GM18861 (cell line): ENCODE measurements around the gene C19orf25.
"Not testable (repeated sequence)": the region's sequence is repeated elsewhere in the genome, so short reads cannot be mapped to it uniquely, and the experiment has no call there.

Source experiments
- ATAC-seq: cut with Tn5 transposase; IDR thresholded peaks from one replicate; pipeline ENCODE4 v1.9.1; 2021; ENCODE audit not compliant: unreplicated experiment

Gene C19orf25

DNA sequence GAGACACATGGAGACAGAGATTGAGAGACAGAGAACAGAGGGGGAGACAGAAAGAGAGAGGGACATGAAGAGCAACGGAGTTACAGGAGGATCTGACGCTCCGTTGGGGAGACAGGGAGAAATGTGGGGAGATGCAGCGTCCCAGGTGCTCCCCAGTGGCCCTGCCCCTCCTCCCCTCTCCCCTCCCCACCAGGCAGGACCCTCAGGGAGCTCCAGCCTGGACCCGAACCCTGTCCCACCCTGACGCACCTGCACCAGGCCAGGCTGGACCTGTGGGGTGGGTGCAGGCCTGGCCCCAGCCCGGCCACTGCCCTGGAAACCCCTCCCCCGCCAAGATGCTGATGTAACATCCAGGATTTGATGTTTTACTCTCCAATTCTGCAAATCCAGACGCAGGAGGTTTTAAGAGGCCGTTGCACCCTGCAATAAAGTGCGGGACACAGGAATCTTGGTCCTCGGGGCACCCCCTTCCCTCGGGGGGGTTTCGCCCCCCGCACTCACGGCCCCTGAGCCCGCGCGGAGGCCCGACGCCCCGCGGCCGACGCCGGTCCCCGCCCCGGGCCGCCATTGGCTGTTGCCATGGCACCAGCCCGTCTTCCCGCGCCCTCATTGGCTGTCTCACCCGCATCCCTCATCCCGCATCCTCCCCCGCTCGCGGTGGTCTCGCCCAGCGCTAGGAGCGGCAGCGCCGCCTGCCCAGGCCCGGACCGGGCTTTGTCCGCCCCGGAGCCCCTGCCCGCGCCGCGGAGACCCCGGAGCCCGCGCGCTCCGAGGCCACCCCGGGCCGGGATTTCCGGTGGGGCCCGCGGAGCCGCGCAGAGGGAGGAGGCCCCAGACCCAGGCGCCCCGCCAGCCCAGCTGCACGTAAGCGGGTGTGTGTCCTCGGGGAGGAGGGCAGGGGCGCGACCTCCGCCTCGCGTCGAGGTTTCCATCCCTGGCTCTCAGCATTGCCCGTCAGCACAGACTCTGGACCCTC, 29.3 kb downstream of the C19orf25 start, which contains the start of gene APC2:
TSS of gene APC2 (plus strand) at position 655 of the 976 bp plus-strand sequence. CDS start 2,881 bp downstream, outside the sequence.
- no peak for ATAC-seq

- ATAC-seq, result no peak
These were observed 31.1 kb downstream of the C19orf25 start for GRCh38 chr19:1447944-1448343.

DNA sequence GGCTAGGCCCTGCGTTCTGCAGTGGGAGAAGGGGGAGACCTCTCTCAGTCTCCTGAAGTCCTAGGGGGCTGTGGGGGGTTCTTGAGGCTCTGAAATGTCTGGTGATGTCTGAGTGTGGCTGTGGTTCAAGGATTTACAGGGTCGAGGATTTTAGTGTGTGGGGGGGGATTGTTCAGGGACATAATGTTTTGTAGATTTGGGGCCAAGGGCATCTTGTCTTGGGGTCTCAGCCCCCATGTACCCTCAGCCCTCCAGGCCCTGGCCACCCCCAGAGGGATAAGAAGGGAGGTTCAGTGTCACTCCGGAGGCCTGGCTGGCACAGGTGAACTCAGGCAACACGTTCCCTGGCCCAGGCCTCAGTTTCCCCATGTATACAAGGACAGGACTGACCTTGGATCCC, 31.5 kb downstream of the C19orf25 start:
- ATAC-seq, result no peak

DNA sequence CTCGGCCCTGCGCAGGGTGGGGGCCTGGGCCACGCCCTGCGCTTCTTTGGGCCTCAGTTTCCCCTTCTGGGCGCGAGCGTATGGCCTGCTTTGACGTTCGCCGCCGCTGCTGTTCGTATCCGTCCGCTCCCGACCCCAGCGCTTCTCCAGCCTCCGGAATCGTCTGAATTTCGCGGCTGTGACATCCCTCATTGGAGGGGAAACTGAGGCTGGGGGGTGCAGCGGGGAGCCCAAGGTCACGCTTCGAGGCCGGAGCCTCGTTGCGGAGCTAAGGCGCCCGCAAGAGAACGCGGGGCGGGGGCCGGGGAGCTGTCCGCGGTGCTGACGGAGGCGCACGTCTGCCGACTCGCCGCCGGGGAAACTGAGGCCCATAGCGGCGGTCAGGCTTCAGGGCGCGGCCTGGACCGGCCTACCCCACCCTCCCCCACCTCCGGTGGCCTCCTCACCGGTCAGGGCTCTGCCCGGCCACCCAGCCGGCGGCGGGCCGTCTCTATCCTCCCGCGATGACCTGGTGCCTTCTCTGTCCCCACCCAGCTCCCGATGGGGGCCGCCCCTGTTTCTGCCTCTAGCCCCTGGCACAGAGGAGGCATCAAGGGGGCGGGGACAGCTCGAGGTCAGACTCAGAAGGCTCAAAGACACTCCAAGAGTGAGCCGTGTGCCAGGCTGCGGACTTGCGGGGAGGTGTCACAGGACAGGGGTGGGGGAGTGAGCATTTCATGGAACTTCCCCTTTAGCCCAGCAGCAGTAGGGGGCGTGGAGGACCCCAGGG, 32.1 kb downstream of the C19orf25 start:
- ATAC-seq, result no peak

DNA sequence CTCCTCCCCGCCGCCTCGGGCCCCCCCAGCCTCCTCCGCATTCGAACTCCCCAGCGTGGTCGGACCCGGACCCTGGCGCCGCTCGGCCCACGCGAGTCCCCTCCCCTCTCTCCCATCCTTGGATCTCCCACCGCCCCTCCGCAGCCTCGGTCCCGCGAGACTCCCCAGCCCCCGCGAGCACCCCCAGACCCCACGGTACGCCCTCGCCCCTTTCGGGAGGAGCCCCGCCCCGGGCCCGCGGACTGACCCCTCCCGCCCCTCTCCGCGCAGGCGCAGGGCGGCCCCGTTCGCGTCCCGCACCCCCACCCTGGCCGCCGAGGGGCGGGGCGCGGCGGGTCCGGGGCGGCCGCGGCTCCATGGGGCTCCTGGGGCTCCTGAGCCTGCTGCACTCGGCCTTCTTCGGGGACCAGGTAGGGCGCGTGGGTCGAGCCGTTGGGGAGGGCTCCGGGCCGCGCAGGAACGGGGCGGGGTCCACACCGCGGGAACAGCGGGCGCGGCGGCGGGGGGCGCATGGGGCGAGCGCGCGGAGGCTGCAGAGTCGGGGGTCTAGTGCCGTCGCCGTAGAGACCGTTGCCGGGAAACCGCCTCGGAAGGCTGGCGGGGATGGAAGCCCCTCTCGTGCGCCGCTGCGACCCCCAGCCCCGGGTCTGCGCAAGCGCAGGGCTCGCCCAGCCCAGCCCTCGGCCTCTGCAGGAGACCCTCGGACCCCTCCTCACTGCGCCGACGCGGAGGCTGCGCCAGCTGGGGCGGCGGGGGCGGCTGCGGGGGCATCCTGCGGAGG, 32.9 kb downstream of the C19orf25 start:
- no peak for ATAC-seq

DNA sequence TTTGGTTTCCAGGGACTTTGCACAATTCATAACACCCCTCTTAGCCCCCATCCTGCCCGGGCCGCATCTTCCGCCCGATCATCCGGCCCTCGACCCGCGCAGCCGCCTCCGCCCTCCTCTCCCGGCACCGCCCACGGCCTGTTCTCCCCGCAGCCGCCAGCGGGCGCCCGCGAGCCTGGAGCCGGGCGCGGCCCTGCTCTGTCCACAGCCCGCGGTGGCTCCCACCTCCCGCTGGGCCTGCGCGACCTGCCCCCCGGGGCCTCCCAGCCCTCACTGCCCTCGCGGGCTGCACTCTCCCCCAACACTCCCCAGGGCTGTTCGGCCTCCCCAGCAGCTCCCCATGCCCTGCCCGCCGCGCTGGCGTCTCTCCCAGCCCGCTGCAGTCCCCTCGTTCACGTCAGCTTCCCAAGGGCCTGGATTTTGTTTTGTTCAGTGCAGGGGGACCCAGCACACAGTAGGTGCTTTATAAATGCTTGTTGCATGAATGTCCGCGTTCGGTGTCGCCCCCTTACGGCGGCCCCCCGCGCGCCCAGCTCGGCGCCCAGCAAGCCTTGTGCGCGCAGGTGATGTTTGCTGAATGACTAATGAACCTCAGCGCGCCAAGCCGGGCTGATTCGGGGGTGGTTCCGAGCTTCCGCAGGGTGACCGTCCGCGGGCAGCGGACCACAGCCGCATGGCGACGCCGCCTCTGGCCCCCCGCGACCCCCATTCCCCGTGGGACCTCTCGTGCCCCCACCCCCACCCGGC, 33.7 kb downstream of the C19orf25 start:
- ATAC-seq, result no peak

GRCh38 chr19:1441677-1442438, 37.2 kb downstream of the C19orf25 start:
- no peak for ATAC-seq

GRCh38 chr19:1441022-1441426, 38.0 kb downstream of the C19orf25 start:
- ATAC-seq, result no peak

- no peak for ATAC-seq
These were observed 38.6 kb downstream of the C19orf25 start for GRCh38 chr19:1440418-1440801.

DNA sequence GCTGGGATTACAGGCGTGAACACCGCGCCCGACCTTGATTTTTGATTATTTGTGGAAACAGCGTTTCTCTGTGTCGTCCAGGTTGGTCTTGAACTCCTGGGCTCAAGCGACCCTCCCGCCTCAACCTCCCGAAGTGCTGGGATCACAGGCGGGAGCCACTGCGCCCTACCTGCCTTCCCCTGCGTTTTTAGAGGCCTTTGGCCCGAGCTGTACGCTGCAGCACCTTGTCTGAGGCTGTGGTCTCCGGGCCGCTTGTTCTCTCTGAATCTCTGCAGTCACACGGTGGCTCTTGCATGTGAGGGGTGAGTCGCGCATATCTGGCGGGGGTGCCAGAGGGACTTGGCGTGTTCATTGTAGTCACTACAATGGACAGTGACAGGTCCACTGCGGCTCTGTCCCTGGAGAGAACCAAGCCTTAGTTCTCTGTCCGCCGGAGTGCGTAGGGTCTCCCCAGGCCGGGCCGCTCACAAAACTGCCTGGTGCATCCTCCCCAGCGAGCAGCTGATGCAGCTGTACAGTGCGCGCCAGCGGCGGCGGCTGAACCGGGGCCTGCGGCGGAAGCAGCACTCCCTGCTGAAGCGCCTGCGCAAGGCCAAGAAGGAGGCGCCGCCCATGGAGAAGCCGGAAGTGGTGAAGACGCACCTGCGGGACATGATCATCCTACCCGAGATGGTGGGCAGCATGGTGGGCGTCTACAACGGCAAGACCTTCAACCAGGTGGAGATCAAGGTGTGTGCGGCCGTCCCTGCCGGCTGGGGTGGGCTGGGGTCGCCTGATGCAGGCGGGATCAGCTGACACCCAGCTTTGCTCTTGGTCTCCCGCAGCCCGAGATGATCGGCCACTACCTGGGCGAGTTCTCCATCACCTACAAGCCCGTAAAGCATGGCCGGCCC, 39.2 kb downstream of the C19orf25 start:
- ATAC-seq, result not testable (repeated sequence)

DNA sequence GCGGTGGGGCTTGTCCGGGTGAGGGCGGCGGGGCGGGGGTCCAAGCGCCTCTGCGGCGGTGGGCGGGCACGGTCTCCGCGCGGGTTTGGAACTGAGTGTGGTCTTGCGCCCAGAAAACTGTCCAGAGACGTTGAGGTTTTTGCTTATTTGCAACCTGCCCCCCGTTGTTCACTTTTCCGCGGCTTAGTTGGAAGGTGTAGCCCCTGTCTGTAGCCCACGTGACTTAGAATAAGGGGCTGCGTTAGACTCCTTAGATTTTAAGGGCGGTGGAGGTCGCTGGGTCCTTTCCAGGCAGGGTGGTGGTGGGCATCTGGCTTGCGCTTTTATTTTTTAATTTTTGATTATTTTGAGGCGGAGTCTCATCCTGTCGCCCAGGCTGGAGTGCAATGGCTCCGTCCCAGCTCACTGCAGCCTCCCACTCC, 40.1 kb downstream of the C19orf25 start:
- ATAC-seq, result no peak

DNA sequence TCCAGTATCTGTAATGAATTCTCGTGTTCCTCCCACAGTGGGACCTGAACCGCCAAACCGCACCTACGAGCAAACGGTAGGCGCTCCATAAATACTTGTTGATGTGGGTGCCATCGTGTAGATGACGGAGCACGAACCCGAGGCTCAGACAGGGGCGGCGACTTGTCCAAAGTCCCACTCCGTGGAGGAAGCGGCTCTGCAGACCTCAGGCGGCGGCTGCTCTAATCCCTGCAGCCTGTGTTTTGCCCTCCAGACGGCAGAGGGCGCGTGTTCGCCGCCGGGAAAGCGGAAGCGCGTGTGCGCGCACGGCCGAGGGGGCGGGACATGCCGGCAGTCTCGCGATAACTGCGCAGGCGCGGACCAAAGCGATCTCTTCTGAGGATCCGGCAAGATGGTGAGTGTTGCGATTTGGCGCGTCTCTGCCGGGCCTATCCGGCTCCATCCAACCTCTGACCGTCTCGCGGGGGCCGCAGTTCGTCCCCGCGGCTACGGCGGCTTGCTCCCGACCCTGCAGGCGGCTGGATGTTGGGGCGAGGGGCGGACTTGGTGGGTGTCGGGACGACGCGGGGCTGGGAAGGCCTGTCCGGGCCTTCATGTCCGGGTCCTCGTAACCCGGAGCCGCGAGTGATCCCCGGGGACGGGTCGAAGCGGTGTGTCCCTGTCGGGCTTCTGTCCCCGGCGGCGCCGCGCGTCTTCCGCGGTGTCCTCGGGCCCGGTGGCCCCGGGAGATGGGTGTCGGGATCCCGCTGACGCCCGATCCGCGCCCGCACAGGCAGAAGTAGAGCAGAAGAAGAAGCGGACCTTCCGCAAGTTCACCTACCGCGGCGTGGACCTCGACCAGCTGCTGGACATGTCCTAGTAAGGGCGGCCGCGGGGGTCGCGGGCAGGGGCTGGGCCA, 40.7 kb downstream of the C19orf25 start, which contains the start of gene RPS15:
TSS of gene RPS15 (plus strand) at position 362 of the 898 bp plus-strand sequence. CDS start at position 392, 30 bp downstream.
- ATAC-seq, result peak; percentile 63

DNA sequence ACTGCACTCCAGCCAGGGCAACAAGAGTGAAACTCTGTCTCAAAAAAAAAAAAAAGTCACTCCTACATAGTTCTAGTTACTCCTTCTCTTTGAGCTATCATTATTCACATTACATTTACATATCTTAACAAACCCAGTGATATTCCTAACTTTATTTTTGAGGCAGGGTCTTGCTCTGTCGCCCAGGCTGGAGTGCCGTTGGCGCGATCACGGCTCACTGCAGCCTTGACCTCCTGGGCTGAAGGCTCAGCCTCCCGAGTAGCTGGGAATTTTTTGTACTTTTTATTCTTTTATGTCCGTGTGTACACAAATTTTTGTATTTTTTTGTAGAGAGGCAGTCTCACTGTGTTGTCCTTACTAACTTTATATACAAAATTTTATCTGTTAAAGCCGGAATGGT, 41.4 kb downstream of the C19orf25 start:
- ATAC-seq, result no peak

GRCh38 chr19:1435378-1435989, 43.5 kb downstream of the C19orf25 start:
- ATAC-seq, result no peak

DNA sequence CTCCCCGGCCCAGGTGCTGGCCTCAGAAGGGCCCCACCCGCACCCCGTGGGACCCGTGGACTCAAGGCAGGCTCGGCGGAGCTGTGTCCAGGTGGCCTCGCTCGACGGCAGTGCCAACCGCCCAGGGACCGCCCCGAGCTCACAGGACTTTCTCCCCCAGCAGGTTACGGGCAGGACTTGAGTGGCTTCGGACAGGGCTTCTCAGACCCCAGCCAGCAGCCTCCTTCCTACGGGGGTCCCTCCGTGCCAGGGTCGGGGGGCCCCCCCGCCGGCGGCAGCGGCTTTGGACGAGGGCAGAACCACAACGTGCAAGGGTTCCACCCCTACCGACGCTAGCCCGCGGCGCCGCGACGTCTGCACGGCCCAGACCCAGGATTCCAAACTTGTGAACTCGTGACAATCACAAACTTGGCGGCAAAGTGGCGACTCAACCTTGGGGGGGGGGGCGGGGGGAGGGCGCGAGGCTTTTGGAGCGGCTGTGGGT, 44.4 kb downstream of the C19orf25 start:
- no peak for ATAC-seq

DNA sequence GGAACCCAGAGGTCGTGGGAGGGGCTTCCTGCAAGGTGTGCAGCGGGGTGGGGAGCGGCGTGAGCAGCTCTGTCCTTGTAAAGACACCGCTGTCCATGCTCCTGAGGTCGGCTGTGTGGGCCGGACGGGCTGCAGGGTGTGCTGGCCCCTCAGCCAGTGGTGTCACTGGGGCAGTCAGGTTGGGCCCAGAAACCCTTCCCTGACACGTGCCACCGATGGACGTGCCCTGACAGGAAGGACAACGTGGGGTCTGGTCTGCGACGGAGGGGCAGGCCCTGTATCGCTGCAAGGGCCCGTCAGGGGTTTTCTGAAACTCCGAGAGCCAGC, 45.0 kb downstream of the C19orf25 start:
- no peak for ATAC-seq
